ENCODE results near the gene MIP.

DNA sequence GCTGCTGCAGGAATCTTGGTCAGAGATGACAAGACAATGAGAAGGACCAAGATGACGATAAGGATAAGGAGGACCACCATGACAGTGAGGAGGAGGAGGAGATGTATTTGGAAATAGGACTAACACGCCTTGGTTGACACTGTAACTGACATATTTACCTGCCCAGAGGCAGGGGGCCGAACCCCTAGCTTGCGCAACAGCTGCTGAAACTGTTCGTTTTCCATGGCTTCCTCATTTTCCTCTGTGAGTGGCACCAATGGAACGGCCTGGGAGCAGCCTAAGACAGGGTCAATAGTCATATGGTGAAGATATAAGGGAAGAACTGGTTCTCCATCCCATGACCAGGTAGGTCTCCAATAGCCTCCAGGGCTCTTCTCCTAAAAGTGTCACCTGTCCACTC is 34.0 kb downstream of the MIP start:
- TF ChIP-seq ZNF654 (tag by site-specific recombination; IDR thresholded peaks at IDR 0.05; ENCODE audit: low read depth) = no peak
- no peak for TF ChIP-seq ZNF558 (tag by site-specific recombination; IDR thresholded peaks at IDR 0.05)
- TF ChIP-seq, protein P1, sequence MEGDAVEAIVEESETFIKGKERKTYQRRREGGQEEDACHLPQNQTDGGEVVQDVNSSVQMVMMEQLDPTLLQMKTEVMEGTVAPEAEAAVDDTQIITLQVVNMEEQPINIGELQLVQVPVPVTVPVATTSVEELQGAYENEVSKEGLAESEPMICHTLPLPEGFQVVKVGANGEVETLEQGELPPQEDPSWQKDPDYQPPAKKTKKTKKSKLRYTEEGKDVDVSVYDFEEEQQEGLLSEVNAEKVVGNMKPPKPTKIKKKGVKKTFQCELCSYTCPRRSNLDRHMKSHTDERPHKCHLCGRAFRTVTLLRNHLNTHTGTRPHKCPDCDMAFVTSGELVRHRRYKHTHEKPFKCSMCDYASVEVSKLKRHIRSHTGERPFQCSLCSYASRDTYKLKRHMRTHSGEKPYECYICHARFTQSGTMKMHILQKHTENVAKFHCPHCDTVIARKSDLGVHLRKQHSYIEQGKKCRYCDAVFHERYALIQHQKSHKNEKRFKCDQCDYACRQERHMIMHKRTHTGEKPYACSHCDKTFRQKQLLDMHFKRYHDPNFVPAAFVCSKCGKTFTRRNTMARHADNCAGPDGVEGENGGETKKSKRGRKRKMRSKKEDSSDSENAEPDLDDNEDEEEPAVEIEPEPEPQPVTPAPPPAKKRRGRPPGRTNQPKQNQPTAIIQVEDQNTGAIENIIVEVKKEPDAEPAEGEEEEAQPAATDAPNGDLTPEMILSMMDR (tag by site-specific recombination; IDR thresholded peaks at IDR 0.05) = no peak
- no peak for TF ChIP-seq ZBTB17 (tag by site-specific recombination; IDR thresholded peaks at IDR 0.05)
- no peak for TF ChIP-seq YY1 (tag by site-specific recombination; IDR thresholded peaks at IDR 0.05)
- TF ChIP-seq ZNF16 (tag by site-specific recombination; IDR thresholded peaks at IDR 0.05; ENCODE audit: low read depth) = no peak
- TF ChIP-seq, protein P2, sequence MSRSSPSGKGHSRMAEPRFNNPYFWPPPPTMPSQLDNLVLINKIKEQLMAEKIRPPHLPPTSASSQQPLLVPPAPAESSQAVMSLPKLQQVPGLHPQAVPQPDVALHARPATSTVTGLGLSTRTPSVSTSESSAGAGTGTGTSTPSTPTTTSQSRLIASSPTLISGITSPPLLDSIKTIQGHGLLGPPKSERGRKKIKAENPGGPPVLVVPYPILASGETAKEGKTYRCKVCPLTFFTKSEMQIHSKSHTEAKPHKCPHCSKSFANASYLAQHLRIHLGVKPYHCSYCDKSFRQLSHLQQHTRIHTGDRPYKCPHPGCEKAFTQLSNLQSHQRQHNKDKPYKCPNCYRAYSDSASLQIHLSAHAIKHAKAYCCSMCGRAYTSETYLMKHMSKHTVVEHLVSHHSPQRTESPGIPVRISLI (tag by site-specific recombination; IDR thresholded peaks at IDR 0.05) = no peak
- TF ChIP-seq ZNF658 (tag by site-specific recombination; IDR thresholded peaks at IDR 0.05) = no peak
